GM19023 (cell line): ENCODE measurements around the gene S100P.
"Not testable (repeated sequence)": the region's sequence is repeated elsewhere in the genome, so short reads cannot be mapped to it uniquely, and the experiment has no call there.

ENCODE experiments used
- ATAC-seq: cut with Tn5 transposase; IDR thresholded peaks from one replicate; pipeline ENCODE4 v1.9.1; 2021; ENCODE audit warnings: mild to moderate bottlenecking, moderate library complexity; ENCODE audit not compliant: unreplicated experiment

S100P gene

DNA sequence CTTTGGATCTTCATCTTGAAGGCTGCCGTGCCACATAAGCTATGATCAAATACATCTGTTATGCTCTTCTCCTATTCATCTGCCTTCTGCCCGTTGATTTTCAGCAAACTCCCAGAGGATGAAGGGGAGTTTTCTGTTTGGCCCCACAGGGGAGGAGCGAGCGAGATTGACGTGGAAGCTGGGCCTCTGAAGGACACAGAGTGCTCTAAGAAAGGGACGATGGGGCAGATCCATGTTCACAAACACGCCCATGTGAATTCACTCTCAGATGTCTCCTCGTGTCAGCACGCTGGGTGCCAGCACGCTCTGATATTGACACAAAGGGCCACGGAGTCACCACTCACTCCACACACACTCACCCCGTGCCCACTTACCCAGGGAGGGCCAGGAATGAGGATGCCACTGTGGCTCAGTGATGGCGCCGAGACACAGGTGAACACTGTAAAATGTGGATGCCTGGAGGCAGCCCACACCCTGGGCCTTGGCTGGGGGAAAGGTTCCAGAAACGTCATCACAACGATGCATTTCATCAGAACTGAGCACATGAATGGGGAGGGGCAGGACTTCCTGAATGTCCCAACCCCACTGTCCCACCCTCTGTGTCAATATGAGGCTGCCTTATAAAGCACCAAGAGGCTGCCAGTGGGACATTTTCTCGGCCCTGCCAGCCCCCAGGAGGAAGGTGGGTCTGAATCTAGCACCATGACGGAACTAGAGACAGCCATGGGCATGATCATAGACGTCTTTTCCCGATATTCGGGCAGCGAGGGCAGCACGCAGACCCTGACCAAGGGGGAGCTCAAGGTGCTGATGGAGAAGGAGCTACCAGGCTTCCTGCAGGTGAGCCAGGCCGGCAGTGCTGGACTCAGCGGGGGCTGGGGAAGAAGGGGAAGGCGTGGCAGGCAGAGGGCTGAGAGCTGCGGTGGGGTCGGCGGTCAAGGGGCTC is at the start of gene S100P:
TSS of gene S100P (plus strand) at position 648 of the 946 bp plus-strand sequence. CDS start at position 703, 55 bp downstream.
- ATAC-seq: no peak

DNA sequence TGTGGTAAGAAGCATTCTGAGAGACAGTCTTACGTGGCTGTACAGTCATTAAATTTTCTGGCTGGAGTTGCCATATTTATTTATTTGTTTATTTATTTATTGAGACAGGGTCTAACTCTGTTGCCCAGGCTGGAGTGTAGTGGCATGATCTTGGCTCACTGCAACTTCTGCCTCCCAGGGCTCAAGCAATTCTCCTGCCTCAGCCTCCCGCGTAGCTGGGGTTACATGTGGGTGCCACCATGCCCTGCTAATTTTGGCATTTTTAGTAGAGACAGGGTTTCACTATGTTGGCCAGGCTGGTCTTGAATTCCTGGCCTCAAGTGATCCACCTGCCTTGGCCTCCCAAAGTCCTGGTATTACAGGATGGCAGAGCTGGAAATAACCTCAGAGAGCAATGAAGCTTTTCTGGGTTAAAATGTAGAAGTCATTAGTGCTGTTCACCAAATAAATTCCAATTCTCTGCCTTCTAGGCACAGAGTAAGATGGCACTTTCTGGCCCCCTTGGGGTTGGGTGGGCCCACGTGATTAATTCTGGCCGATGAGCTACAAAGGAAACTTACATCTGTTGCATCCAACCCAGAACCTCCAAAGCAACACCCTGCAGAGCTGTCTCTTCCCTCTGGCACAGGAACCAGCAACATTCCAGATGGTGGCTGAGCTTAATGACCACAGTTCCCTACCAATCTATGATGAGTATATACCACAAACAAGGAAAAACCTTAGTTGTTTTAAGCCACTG is 48.7 kb upstream of the S100P start:
- no peak for ATAC-seq

- ATAC-seq: no peak
Measured at GRCh38 chr4:6647169-6647568, 46.5 kb upstream of the S100P start.

- no peak for ATAC-seq
Measured at GRCh38 chr4:6647582-6648230, 46.0 kb upstream of the S100P start.

GRCh38 chr4:6649216-6649615 is 44.5 kb upstream of the S100P start:
- ATAC-seq: no peak

DNA sequence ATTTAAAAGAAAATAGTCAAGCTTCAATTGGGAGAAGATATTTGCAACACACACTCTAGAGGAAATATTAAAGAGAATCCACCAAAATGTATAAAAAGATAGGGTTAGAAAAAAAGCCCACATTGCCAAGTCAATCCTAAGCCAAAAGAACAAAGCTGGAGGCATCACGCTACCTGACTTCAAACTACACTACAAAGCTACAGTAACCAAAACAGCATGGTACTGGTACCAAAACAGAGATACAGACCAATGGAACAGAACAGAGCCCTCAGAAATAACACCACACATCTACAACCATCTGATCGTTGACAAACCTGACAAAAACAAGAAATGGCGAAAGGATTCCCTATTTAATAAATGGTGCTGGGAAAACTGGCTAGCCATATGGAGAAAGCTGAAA is 39.5 kb upstream of the S100P start:
- ATAC-seq: not testable (repeated sequence)

- ATAC-seq: not testable (repeated sequence)
Measured at GRCh38 chr4:6655291-6655690, 38.4 kb upstream of the S100P start.

GRCh38 chr4:6655924-6656323 is 37.8 kb upstream of the S100P start:
- no peak for ATAC-seq

- ATAC-seq: no peak
Measured at GRCh38 chr4:6657242-6658208, 36.2 kb upstream of the S100P start.

DNA sequence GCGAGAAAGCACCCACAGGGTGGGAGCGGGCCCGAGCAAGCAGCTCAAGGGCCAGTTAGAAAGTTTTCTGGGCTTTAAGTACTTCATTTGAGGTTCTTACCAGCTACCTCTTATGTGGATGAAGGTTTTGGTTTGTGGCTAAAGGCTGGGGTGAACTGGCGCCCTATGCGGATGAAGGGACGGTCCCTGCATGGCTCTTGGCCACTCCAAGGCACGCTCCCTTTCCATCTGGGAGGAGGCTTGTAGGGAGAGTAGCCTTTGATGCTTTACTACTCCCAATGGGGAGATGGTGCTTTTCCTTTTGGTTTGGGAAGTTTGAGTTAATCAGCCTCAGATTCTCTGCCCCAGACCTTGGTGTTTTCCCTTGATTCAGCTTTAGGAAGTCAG is 35.5 kb upstream of the S100P start:
- no peak for ATAC-seq

DNA sequence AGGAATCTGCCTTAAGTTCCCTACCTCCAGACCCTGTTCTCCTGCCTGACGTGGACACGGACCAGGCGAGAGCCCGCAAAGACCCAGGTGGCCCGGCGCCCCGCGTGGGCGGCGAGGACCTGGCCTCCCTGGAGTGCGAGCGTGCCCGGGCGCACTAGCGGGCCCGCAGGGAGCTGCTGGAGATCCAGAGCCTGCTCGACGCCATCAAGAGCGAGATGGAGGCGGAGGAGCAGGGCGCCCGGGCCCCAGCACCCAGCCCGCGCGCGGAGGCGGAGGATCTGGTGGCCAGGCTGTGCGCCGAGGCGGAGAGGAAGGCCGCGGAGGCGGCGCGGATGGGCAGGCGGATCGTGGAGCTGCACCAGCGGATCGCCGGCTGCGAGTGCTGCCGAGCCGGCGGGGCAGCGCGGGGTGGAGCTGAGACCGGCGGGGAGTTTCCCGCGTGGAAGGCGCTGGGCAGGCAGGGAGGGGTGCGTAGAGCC is 35.0 kb upstream of the S100P start:
- ATAC-seq: peak; percentile 71

DNA sequence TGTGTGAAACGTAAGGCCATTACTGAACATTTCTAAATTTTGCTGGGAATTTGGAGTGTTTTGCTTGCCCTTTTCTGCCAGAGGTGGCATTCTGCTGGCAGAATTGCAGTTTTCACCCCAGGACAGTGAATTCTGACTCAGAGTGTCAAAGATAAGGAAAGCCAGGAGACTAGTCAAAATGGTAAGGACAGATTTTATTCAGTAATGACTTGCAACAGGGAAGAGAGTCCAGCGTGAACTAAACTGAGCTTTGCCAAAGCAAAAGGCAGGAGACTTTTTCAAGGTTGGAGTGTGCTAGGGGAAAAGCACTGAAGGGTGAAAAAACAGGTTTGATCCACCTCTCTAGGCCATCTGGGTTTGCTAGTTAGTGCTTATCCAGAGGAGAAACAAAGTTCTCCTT is 33.8 kb upstream of the S100P start:
- ATAC-seq: no peak

- no peak for ATAC-seq
Measured at GRCh38 chr4:6660430-6660829, 33.2 kb upstream of the S100P start.

DNA sequence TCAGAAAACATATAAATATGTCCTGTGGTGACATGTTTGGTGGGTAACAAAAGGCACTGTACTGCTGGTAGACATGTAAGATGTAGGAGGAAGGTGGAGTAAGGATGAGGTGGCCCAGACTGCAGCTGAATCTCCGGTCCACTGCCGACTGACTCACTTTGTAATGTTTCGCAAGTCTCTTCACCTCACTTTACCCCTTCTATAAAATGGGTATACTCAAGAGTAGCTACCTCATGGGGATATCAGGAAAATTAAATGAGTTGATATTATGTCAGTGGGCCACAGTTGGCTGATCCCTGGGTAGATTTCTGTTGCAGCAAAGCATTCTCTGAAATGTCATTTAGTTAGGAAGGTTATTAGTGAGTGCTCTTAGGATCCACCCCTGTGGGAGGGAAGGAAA is 31.1 kb upstream of the S100P start:
- no peak for ATAC-seq

DNA sequence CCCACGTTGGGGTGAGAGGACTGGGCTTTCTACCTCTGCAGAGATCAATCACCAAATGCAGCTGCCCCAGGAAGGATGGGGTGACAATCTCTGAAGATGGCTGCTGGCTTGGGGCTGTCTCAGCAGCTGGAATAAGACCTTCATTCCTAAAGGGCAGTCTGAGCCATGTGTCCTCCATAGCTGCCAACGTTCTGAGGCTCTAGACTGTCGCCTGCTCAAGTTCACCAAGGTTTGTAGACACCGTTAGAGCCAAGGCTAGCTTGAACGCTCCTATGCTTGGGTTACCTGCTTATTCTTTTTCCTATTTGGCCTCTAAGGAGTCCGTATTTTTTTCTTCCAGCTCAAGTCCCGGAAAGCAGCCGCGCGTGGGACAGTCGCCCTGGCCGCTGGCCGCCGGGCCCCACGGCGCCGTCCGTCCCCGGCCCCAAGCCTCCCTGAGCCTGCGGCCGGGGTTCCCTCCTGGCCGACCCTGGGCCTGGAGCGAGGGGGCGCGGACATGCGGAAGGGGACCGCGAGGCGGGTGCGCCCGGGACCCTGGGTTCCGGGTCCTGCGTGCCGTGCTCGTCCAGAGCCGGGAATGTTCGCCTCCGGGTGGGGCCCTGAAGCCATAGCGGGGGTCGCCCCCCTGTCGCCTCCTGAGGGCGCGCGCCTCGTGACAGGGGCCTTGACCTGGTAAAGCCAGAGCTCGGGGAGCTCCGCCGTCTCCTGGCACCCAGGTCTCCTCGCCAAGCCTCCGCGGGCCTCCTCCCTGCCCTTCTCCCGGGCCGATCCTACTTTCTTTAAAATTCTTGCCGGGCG is 29.9 kb upstream of the S100P start:
- no peak for ATAC-seq

DNA sequence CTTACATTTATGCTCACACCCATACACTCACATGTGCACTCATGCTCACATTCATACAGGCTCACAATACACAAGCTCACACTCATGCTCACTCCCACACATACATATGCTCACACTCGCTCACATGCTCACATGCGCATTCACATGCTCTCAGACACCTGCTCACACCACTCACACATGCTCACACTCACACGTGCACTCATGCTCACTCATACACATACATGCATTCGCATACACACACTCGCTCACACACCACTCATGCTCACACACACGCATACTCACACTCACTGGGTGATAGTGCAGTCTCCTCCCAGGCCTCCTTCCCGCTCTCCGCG is 28.4 kb upstream of the S100P start:
- no peak for ATAC-seq

DNA sequence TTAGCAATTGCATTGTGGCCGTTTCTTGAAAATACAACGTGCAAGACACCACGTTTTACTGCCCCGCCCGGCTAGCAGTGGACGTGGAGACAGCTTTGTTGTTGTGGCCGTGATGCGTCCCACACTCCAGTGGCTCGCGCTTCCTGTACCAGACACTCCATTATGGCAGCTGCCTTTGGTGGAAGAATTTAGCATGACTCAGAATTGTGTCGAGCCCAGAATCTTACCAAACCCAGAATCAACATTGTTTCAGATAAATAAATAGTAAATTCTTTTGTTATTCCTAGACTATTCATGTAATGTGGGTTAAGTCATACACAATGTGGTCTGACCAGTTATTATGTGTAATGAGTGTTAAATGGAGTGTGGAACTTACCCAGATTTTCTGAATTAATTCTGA is 25.3 kb upstream of the S100P start:
- ATAC-seq: no peak

DNA sequence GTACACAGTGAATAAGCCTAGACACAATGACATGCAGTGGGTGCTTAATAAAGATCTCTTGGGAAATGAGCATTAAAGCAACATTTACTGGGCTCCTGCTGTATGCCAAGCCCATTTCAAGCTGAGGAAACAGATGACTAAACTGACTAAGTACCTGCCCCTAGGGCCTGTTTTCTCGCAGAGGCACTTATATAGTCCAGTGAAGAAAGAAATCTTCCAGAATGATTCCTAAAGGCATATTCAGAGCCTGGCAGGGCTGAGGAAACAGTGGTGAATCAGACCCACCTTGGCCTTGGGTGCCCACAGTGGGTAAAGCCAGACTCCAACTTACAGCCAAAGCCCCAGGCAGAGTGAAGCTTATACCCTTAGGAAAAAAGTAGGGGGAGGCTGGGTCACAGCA is 22.0 kb upstream of the S100P start:
- no peak for ATAC-seq

GRCh38 chr4:6672131-6672530 is 21.5 kb upstream of the S100P start:
- ATAC-seq: no peak
